DND-41 (cell line): ENCODE data around the gene BLOC1S5.

Experiments used
- ATAC-seq: fragments of 200-7000 bp; cut with Tn5 transposase; 3 replicates; pipeline ENCODE4 v1.9.1; 2021; ENCODE audit warnings: low read depth; ENCODE audit not compliant: insufficient read depth
- DNase-seq: peaks from one replicate; pipeline ENCODE4 v3.0.0-alpha.2; 2020
- H2AFZ ChIP-seq: 2 replicates; pipeline ENCODE4 v1.6.0; 2012; ENCODE audit warnings: low read depth, low read length
- H3K27ac ChIP-seq: 2 replicates; pipeline ENCODE4 v1.5.1; 2012; ENCODE audit warnings: low read length, inconsistent platforms
- H3K27me3 ChIP-seq: fragments of 200-600 bp; sonication (generic); 2 replicates; pipeline ENCODE4 v1.6.0; 2012; ENCODE audit warnings: low read length, mild to moderate bottlenecking, inconsistent platforms; ENCODE audit not compliant: insufficient read depth, poor library complexity
- H3K36me3 ChIP-seq: 2 replicates; pipeline ENCODE4 v1.5.1; 2012; ENCODE audit warnings: low read length, inconsistent platforms; ENCODE audit not compliant: insufficient read depth
- H3K4me1 ChIP-seq: 2 replicates; pipeline ENCODE4 v1.5.1; 2012; ENCODE audit warnings: mild to moderate bottlenecking, low read length; ENCODE audit not compliant: insufficient read depth
- H3K4me2 ChIP-seq: 2 replicates; pipeline ENCODE4 v1.6.0; 2012; ENCODE audit warnings: mild to moderate bottlenecking, moderate library complexity, low read length, inconsistent platforms; ENCODE audit not compliant: insufficient read depth
- H3K4me3 ChIP-seq, 2 experiments: fragments of 200-600 bp in 1 of 2; shearing (Covaris generic) in 1 of 2; 2 replicates each; pipeline ENCODE4 v1.5.1; 2012 to 2016; ENCODE audit warnings: inconsistent platforms in 2 of 2, low read length in 2 of 2, mild to moderate bottlenecking in 2 of 2, low read depth in 1 of 2, moderate library complexity in 1 of 2
- H3K79me2 ChIP-seq: 2 replicates; pipeline ENCODE4 v1.6.0; 2012; ENCODE audit warnings: low read length, inconsistent platforms; ENCODE audit not compliant: insufficient read depth
- H3K9ac ChIP-seq: 2 replicates; pipeline ENCODE4 v1.6.0; 2012; ENCODE audit warnings: low read depth, mild to moderate bottlenecking, inconsistent platforms, low read length, moderate library complexity
- H3K9me3 ChIP-seq: 2 replicates; pipeline ENCODE4 v1.5.1; 2012; ENCODE audit warnings: low read length, moderate library complexity, mild to moderate bottlenecking, inconsistent platforms; ENCODE audit not compliant: insufficient read depth, severe bottlenecking
- H4K20me1 ChIP-seq: 2 replicates; pipeline ENCODE4 v1.6.0; 2012; ENCODE audit warnings: low read length; ENCODE audit not compliant: insufficient read depth
- EZH2 ChIP-seq: IDR thresholded peaks from 3 replicates; pipeline ENCODE4 v1.6.1; 2012; ENCODE audit warnings: borderline replicate concordance, low read depth, mild to moderate bottlenecking, moderate library complexity, low read length, inconsistent platforms; ENCODE audit not compliant: severe bottlenecking
- TF ChIP-seq, protein P1 (sequence below): IDR thresholded peaks from 2 replicates; pipeline ENCODE4 v1.5.1; 2012; ENCODE audit warnings: borderline replicate concordance, low read length, moderate library complexity, mild to moderate bottlenecking; ENCODE audit not compliant: poor library complexity, severe bottlenecking; ENCODE audit errors: extremely low read depth

BLOC1S5 gene

DNA sequence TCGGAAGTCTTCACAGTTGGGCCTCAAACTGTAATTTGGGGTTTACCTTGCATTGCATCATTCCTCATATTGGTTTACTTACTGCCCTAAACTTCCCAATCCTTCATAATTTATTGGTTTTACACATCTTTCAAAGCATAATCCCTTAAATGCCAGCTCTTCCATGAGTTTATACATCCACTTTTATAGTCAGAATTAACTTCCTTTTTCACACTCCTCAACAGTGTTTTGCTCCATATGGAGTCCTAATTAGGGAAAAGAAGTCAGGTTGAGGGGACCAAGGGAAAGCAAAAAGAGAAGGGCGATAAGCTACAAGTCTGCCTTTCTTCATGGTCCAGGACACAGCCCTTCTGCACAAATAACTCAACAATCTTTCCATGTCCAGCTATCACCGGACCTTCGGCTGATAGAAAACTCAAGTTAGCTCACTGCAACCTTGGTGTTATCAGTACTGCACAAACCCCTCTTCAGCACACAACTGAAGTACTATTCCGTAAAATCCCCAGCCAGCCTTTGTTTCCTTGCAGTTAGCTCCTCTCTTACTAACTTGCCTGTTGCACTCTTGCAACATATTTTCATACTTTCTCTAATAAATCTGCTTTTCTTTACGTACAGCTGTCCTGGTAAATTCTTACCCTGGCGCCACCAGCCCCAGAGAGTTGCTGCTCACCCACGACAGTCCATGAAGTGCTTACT lies 36.1 kb upstream of the BLOC1S5 start:
- Histone ChIP-seq H3K4me3 (peak overlapping the region in 1 of 2 experiments; percentile 45; a peak in 1 of 4 replicates), H3K4me2 (peak overlapping the region; percentile 67; the same call in 1 of the 2 replicates), H3K9me3 (no peaks in the 10 kb centered on the region), H3K4me1 (peaks cover 24% of the 10 kb centered on the region), H3K27me3 (no peaks in the 10 kb centered on the region), H2AFZ (no peak overlapping the region), H3K27ac (0 out of 2 replicates have a peak overlapping the region, but pooled peaks have one; percentile 22), H4K20me1 (no peaks in the 10 kb centered on the region), H3K9ac (no peak overlapping the region; the same call in 1 of the 2 replicates), H3K36me3 (peaks cover 16% of the 10 kb centered on the region), H3K79me2 (peaks cover 47% of the 10 kb centered on the region)
- TF ChIP-seq, protein P1, sequence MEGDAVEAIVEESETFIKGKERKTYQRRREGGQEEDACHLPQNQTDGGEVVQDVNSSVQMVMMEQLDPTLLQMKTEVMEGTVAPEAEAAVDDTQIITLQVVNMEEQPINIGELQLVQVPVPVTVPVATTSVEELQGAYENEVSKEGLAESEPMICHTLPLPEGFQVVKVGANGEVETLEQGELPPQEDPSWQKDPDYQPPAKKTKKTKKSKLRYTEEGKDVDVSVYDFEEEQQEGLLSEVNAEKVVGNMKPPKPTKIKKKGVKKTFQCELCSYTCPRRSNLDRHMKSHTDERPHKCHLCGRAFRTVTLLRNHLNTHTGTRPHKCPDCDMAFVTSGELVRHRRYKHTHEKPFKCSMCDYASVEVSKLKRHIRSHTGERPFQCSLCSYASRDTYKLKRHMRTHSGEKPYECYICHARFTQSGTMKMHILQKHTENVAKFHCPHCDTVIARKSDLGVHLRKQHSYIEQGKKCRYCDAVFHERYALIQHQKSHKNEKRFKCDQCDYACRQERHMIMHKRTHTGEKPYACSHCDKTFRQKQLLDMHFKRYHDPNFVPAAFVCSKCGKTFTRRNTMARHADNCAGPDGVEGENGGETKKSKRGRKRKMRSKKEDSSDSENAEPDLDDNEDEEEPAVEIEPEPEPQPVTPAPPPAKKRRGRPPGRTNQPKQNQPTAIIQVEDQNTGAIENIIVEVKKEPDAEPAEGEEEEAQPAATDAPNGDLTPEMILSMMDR, result no peak
- no peak for TF ChIP-seq EZH2
- ATAC-seq (no peak), DNase-seq (no peak)

DNA sequence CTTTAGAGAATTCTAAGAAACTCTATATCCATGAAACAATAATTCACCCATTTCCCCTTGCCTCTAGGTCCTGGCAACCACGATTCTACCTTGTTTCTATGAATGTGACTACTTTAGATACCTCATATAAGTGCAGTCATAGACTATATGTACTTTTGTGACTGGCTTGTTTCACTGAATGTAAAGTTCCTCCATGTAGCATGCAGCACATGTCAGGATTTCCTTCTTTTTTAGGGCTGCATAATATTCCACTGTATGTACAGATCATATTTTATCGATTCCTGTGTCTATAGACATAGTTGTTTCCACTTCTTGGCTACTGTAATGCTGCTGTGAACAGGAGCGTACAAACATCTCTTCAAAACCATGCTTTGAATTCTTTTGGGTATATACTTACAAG lies 26.5 kb upstream of the BLOC1S5 start:
- H3K4me3 ChIP-seq, result no peak overlapping the region
- DNase-seq, result no peak
- H3K79me2 ChIP-seq, result peaks cover 6% of the 10 kb centered on the region; the same call in 1 of the 2 replicates

DNA sequence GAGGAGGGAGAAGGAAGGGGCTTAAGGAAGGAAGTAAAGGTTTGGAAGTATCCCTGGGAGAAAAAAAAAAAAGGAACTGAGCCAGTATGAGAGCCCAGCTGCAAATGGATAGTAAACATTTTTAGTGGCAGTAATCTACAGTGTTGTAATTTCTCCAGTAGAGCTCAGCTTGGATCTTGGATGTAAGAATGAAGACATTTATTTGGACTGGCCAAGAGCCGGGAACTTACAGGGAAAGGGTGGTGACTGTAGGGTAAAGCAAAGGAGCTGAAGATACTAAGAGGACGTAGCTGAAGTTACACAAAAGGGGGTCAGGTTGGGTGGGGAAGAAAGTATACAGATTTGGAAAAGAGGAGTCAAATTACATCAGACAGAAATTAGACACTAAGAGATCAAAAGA lies 24.7 kb upstream of the BLOC1S5 start:
- ATAC-seq (no peak), DNase-seq (no peak)
- Histone ChIP-seq H2AFZ (no peak overlapping the region), H3K4me3 (no peak overlapping the region), H3K4me1 (no peaks in the 10 kb centered on the region), H3K27me3 (no peaks in the 10 kb centered on the region), H4K20me1 (no peaks in the 10 kb centered on the region), H3K9ac (no peak overlapping the region), H3K79me2 (0 out of 2 replicates have a peak, but pooled peaks cover 4% of the 10 kb centered on the region), H3K4me2 (no peak overlapping the region), H3K36me3 (peaks cover 40% of the 10 kb centered on the region), H3K9me3 (no peaks in the 10 kb centered on the region), H3K27ac (no peak overlapping the region)
- TF ChIP-seq EZH2, result no peak
- TF ChIP-seq, protein P1, result no peak

More for the DNA sequence above, 26.5 kb upstream of the BLOC1S5 start:
- H3K27me3 ChIP-seq, result no peaks in the 10 kb centered on the region
- no peak overlapping the region for H3K27ac ChIP-seq
- H3K4me1 ChIP-seq, result no peaks in the 10 kb centered on the region
- H3K36me3 ChIP-seq, result peaks cover 52% of the 10 kb centered on the region
- no peak overlapping the region for H3K9ac ChIP-seq
- TF ChIP-seq, protein P1, result no peak
- TF ChIP-seq EZH2, result no peak
- no peak overlapping the region for H2AFZ ChIP-seq
- no peak for ATAC-seq
- H4K20me1 ChIP-seq, result no peaks in the 10 kb centered on the region
- H3K4me2 ChIP-seq, result no peak overlapping the region
- H3K9me3 ChIP-seq, result no peaks in the 10 kb centered on the region
